CD14-positive monocyte (primary cell): Measurements from ENCODE around the gene AGBL5. TPM values are rescaled to one million over a fixed set of nuclear protein-coding genes. Genes with fewer than 3 reads are reported as not detected.

Source experiments
- DNase-seq, 3 donors: peaks; one replicate each; pipeline ENCODE4 v3.0.0-alpha.2; 2011 to 2022
- H2AFZ ChIP-seq: 2 replicates; pipeline ENCODE4 v1.6.0; 2012; ENCODE audit warnings: mild to moderate bottlenecking, low read depth, low read length, inconsistent platforms; ENCODE audit not compliant: insufficient read depth, poor library complexity, severe bottlenecking
- H3K27ac ChIP-seq, 2 donors: 1 replicate in 1 of 2; 2 replicates in 1 of 2; pipeline ENCODE4 v1.5.1; 2012 to 2013; ENCODE audit warnings: low read length in 2 of 2, control low read depth in 1 of 2, inconsistent platforms in 1 of 2, low read depth in 1 of 2, mild to moderate bottlenecking in 1 of 2
- H3K27me3 ChIP-seq, 2 donors: one replicate each; pipeline versions ENCODE4 v1.6.0 to v1.6.1; 2011 to 2013; ENCODE audit warnings: low read length in 2 of 2; ENCODE audit not compliant: control insufficient read depth in 2 of 2, insufficient read depth in 2 of 2
- H3K36me3 ChIP-seq, 2 donors: replicated peaks in 1 of 2; 1 replicate in 1 of 2; 2 replicates in 1 of 2; pipeline versions ENCODE4 v1.5.1 to v1.6.1; 2012 to 2013; ENCODE audit warnings: low read length in 2 of 2, control low read depth in 1 of 2, inconsistent platforms in 1 of 2, mild to moderate bottlenecking in 1 of 2; ENCODE audit not compliant: insufficient read depth in 2 of 2, control insufficient read depth in 1 of 2
- H3K4me1 ChIP-seq, 2 donors: 1 replicate in 1 of 2; 2 replicates in 1 of 2; pipeline versions ENCODE4 v1.5.1 to v1.6.1; 2012 to 2013; ENCODE audit warnings: low read length in 2 of 2, control low read depth in 1 of 2, inconsistent platforms in 1 of 2, mild to moderate bottlenecking in 1 of 2, moderate library complexity in 1 of 2; ENCODE audit not compliant: insufficient read depth in 2 of 2, control insufficient read depth in 1 of 2
- H3K4me2 ChIP-seq: replicated peaks from 2 replicates; pipeline ENCODE3; 2012; ENCODE audit warnings: low read length, moderate library complexity, mild to moderate bottlenecking; ENCODE audit not compliant: poor library complexity, severe bottlenecking; ENCODE audit errors: extremely low read depth
- H3K4me3 ChIP-seq, 3 experiments: fragments of 200-600 bp in 1 of 3; sonication (generic) in 1 of 3; replicated peaks in 1 of 3; 1 replicate in 2 of 3; 2 replicates in 1 of 3; pipeline ENCODE4 v1.5.1; 2011 to 2013; ENCODE audit warnings: low read length in 3 of 3, mild to moderate bottlenecking in 3 of 3, control low read depth in 2 of 3, low read depth in 2 of 3, inconsistent platforms in 1 of 3, moderate library complexity in 1 of 3
- H3K79me2 ChIP-seq: 2 replicates; pipeline ENCODE4 v1.6.0; 2012; ENCODE audit warnings: mild to moderate bottlenecking, control low read depth, inconsistent platforms, low read length, moderate library complexity; ENCODE audit not compliant: insufficient read depth
- H3K9ac ChIP-seq: 2 replicates; pipeline ENCODE4 v1.6.0; 2017; ENCODE audit warnings: low read length, mild to moderate bottlenecking; ENCODE audit not compliant: insufficient read depth, poor library complexity, severe bottlenecking
- H3K9me3 ChIP-seq, 2 donors: replicated peaks in 1 of 2; 1 replicate in 1 of 2; 2 replicates in 1 of 2; pipeline versions ENCODE4 v1.5.1 to v1.6.1; 2012 to 2013; ENCODE audit warnings: low read length in 2 of 2, control low read depth in 1 of 2; ENCODE audit not compliant: control insufficient read depth in 1 of 2, insufficient read depth in 1 of 2
- H4K20me1 ChIP-seq: 2 replicates; pipeline ENCODE4 v1.6.0; 2012; ENCODE audit warnings: mild to moderate bottlenecking, low read length, control low read depth, moderate library complexity; ENCODE audit not compliant: insufficient read depth
- H3K27ac Mint-ChIP-seq, 7 donors: one replicate each; pipeline ENCODE4 v1.8.0; 2020; ENCODE audit warnings: mild to moderate bottlenecking in 7 of 7, mixed read lengths in 7 of 7, moderate library complexity in 6 of 7, inconsistent platforms in 2 of 7
- H3K27me3 Mint-ChIP-seq, 3 donors: one replicate each; pipeline ENCODE4 v1.8.0; 2021 to 2022; ENCODE audit warnings: low read depth in 3 of 3, mild to moderate bottlenecking in 3 of 3, mixed read lengths in 3 of 3, moderate library complexity in 3 of 3, inconsistent platforms in 1 of 3
- H3K36me3 Mint-ChIP-seq, 2 donors: one replicate each; pipeline ENCODE4 v1.8.0; 2020; ENCODE audit warnings: mixed read lengths in 2 of 2, inconsistent platforms in 1 of 2, mild to moderate bottlenecking in 1 of 2
- H3K4me1 Mint-ChIP-seq: one replicate; pipeline ENCODE4 v1.8.0; 2020; ENCODE audit warnings: mild to moderate bottlenecking, mixed read lengths
- H3K4me3 Mint-ChIP-seq, 2 donors: one replicate each; pipeline ENCODE4 v1.8.0; 2020; ENCODE audit warnings: mild to moderate bottlenecking in 2 of 2, mixed read lengths in 2 of 2, moderate library complexity in 1 of 2
- H3K9me3 Mint-ChIP-seq, 7 donors: one replicate each; pipeline ENCODE4 v1.8.0; 2020 to 2022; ENCODE audit warnings: mixed read lengths in 7 of 7, mild to moderate bottlenecking in 6 of 7, moderate library complexity in 6 of 7, inconsistent platforms in 2 of 7
- WGBS: methylation state at CpG from one replicate; pipeline ENCODE4 v1.1.5; 2013; ENCODE audit warnings: missing lambda C conversion rate; ENCODE audit not compliant: insufficient coverage; 5-methylcytosine and 5-hydroxymethylcytosine counted together
- intact Hi-C, 2 donors: fragments of 100-400 bp; cut with micrococcal nuclease; formaldehyde crosslinking; loops; one replicate each; pipeline versions ENCODE4 v1.15.0 to v1.15.1; 2023
- polyA plus RNA-seq, 3 donors: library from polyadenylated mRNA; depleted of rRNA in 1 of 3; unstranded in 2 of 3; stranded (reverse) in 1 of 3; fragments of 300-500 nt in 2 of 3; fragments of >200 nt in 1 of 3; fragmentation: Illumina TruSeq in 2 of 3; gene quantifications; 1 replicate in 2 of 3; 2 replicates in 1 of 3; pipeline ENCODE4 v1.2.3, GENCODE V29; 2012 to 2021
- TF ChIP-seq, protein P1 (sequence below): fragments of 200-600 bp; IDR thresholded peaks from one replicate; pipeline ENCODE4 v1.8.0; 2022; ENCODE audit warnings: antibody characterized with exemption, mild to moderate bottlenecking

The AGBL5 gene
- polyA plus RNA-seq, 3 donors: 4.4 to 4.8 (median 4.6) TPM

DNA sequence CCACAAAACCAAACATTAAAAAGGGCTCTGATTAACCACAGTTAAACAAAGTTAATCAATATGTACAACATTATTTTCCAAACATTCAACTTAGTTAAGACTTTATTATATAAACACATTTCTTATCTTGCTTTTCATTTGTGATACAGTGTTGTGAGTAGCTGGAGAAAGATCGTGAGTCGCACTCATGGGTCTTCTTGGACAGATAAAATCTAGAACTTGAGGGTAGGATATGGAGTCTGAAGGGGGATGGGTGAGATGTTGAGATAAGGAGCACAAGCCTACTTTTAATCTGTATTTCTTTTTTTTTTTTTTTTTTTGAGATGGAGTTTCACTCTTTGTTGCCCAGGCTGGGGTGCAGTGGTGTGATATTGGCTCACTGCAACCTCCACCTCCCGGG is 41.3 kb upstream of the AGBL5 start:
- Mint-ChIP-seq H3K9me3 (peaks cover 0 to 7% (median 0%) of the 10 kb centered on the region in 7 donors), H3K36me3 (peaks cover 0 to 2% of the 10 kb centered on the region in 2 donors), H3K27me3 (peaks cover 2 to 12% (median 12%) of the 10 kb centered on the region in 3 donors), H3K4me3 (no peak overlapping the region), H3K27ac (peak overlapping the region in 2 of 7 donors; percentile 27 to 28), H3K4me1 (peaks cover 23% of the 10 kb centered on the region)
- Histone ChIP-seq H3K27me3 (peaks cover 2% of the 10 kb centered on the region in 2 donors), H3K4me1 (peaks cover 11 to 15% of the 10 kb centered on the region in 2 donors), H3K4me3 (no peak overlapping the region), H3K27ac (no peak overlapping the region), H3K9ac (no peak overlapping the region), H3K9me3 (no peaks in the 10 kb centered on the region), H2AFZ (no peak overlapping the region), H3K4me2 (no peak overlapping the region), H4K20me1 (no peaks in the 10 kb centered on the region), H3K36me3 (no peaks in the 10 kb centered on the region), H3K79me2 (no peaks in the 10 kb centered on the region)
- no peak for DNase-seq
- TF ChIP-seq, protein P1, sequence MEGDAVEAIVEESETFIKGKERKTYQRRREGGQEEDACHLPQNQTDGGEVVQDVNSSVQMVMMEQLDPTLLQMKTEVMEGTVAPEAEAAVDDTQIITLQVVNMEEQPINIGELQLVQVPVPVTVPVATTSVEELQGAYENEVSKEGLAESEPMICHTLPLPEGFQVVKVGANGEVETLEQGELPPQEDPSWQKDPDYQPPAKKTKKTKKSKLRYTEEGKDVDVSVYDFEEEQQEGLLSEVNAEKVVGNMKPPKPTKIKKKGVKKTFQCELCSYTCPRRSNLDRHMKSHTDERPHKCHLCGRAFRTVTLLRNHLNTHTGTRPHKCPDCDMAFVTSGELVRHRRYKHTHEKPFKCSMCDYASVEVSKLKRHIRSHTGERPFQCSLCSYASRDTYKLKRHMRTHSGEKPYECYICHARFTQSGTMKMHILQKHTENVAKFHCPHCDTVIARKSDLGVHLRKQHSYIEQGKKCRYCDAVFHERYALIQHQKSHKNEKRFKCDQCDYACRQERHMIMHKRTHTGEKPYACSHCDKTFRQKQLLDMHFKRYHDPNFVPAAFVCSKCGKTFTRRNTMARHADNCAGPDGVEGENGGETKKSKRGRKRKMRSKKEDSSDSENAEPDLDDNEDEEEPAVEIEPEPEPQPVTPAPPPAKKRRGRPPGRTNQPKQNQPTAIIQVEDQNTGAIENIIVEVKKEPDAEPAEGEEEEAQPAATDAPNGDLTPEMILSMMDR: no peak
- WGBS: no CpG with 5 or more reads among the region's 3 CpGs
- intact Hi-C loops: no loop called here

DNA sequence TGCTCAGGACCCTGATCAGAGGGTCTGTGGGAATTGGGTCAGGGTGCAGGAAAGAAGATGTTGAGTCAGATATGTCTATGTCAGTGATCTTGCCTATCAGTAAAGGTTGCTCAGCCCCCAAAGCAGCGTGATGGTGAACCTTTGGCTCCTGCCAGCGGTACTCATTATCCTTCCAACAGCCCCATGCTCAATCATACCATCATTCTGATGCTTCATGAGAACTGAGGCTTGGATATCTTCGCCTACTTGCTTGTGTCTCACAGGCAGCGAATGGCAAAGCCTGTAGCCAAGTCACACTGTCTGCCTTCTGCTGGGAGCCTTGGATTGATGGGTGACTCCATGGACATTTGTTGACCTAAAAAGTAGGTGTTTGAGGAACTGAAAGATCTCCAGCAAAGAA is 37.7 kb upstream of the AGBL5 start:
- Histone ChIP-seq H3K4me1 (peaks cover 11 to 18% of the 10 kb centered on the region in 2 donors), H3K9me3 (no peaks in the 10 kb centered on the region), H3K79me2 (no peaks in the 10 kb centered on the region), H3K36me3 (no peaks in the 10 kb centered on the region), H4K20me1 (no peaks in the 10 kb centered on the region), H3K9ac (no peak overlapping the region), H3K27ac (no peak overlapping the region), H2AFZ (no peak overlapping the region), H3K4me3 (no peak overlapping the region), H3K4me2 (no peak overlapping the region), H3K27me3 (no peaks in the 10 kb centered on the region)
- Mint-ChIP-seq H3K4me1 (peaks cover 29% of the 10 kb centered on the region), H3K4me3 (no peak overlapping the region), H3K9me3 (no peaks in the 10 kb centered on the region), H3K27ac (no peak overlapping the region), H3K36me3 (peaks cover 0 to 2% of the 10 kb centered on the region in 2 donors), H3K27me3 (peaks cover 2 to 9% (median 4%) of the 10 kb centered on the region in 3 donors)
- WGBS: 96% methylated on average over 4 of the region's 4 CpGs
- intact Hi-C loops: no loop called here
- no peak for DNase-seq
- TF ChIP-seq, protein P1: no peak
